DND-41 (cell line): ENCODE measurements around the gene DNAH1.

Experiments
- CTCF ChIP-seq: IDR thresholded peaks from 2 replicates; pipeline ENCODE4 v1.5.1; 2012; ENCODE audit warnings: borderline replicate concordance, low read length, moderate library complexity, mild to moderate bottlenecking; ENCODE audit not compliant: poor library complexity, severe bottlenecking; ENCODE audit errors: extremely low read depth
- EZH2 ChIP-seq: IDR thresholded peaks from 3 replicates; pipeline ENCODE4 v1.6.1; 2012; ENCODE audit warnings: borderline replicate concordance, low read depth, mild to moderate bottlenecking, moderate library complexity, low read length, inconsistent platforms; ENCODE audit not compliant: severe bottlenecking

GRCh38 chr3:52381623-52382022 lies 65.5 kb downstream of the DNAH1 start:
- no peak for TF ChIP-seq CTCF
- no peak for TF ChIP-seq EZH2
